GM12865 (cell line): Measurements from ENCODE around the gene TNFRSF12A.

Experiments
- DNase-seq: peaks from one replicate; pipeline ENCODE4 v3.0.0; 2010; ENCODE audit warnings: low read depth
- H3K4me3 ChIP-seq: 2 replicates; pipeline ENCODE4 v1.5.1; 2011; ENCODE audit warnings: mild to moderate bottlenecking, low read depth, low read length, control low read depth
- CTCF ChIP-seq: IDR thresholded peaks from 2 replicates; pipeline ENCODE4 v1.5.1; 2011; ENCODE audit warnings: low read length, control low read depth, low read depth, inconsistent platforms; ENCODE audit not compliant: insufficient read depth; ENCODE audit errors: missing control alignments

TNFRSF12A gene

GRCh38 chr16:2992383-2993081, 27.6 kb upstream of the TNFRSF12A start:
- H3K4me3 ChIP-seq, result no peak overlapping the region
- no peak for DNase-seq
- no peak for TF ChIP-seq CTCF

- TF ChIP-seq CTCF, result no peak
- H3K4me3 ChIP-seq, result no peak overlapping the region
- no peak for DNase-seq
Observed at GRCh38 chr16:2996298-2996697, 23.9 kb upstream of the TNFRSF12A start.

- no peak for DNase-seq
- no peak for TF ChIP-seq CTCF
- no peak overlapping the region for H3K4me3 ChIP-seq
Observed at GRCh38 chr16:2999929-3000328, 20.2 kb upstream of the TNFRSF12A start.

- H3K4me3 ChIP-seq, result no peak overlapping the region
- DNase-seq, result no peak
- TF ChIP-seq CTCF, result no peak
Observed at GRCh38 chr16:3000540-3000939, 19.6 kb upstream of the TNFRSF12A start.

- no peak overlapping the region for H3K4me3 ChIP-seq
- no peak for TF ChIP-seq CTCF
- DNase-seq, result no peak
Observed at GRCh38 chr16:3001316-3001715, 18.9 kb upstream of the TNFRSF12A start.

- H3K4me3 ChIP-seq, result no peak overlapping the region
- peak; percentile 100 for DNase-seq
Observed at GRCh38 chr16:3003582-3004270, 16.4 kb upstream of the TNFRSF12A start.

More at GRCh38 chr16:3003582-3004270, 16.4 kb upstream of the TNFRSF12A start:
- peak; percentile 38 for TF ChIP-seq CTCF
